Fibroblast of skin of scalp (primary cell): ENCODE data around the gene PIP4K2C.
"Not testable (repeated sequence)": the region's sequence is repeated elsewhere in the genome, so short reads cannot be mapped to it uniquely, and the experiment has no call there.

Source experiments
- DNase-seq: peaks from one replicate; pipeline ENCODE4 v3.0.0-alpha.2; 2013

The PIP4K2C gene

GRCh38 chr12:57638096-57638495 lies 47.1 kb downstream of the PIP4K2C start:
- DNase-seq: no peak

DNA sequence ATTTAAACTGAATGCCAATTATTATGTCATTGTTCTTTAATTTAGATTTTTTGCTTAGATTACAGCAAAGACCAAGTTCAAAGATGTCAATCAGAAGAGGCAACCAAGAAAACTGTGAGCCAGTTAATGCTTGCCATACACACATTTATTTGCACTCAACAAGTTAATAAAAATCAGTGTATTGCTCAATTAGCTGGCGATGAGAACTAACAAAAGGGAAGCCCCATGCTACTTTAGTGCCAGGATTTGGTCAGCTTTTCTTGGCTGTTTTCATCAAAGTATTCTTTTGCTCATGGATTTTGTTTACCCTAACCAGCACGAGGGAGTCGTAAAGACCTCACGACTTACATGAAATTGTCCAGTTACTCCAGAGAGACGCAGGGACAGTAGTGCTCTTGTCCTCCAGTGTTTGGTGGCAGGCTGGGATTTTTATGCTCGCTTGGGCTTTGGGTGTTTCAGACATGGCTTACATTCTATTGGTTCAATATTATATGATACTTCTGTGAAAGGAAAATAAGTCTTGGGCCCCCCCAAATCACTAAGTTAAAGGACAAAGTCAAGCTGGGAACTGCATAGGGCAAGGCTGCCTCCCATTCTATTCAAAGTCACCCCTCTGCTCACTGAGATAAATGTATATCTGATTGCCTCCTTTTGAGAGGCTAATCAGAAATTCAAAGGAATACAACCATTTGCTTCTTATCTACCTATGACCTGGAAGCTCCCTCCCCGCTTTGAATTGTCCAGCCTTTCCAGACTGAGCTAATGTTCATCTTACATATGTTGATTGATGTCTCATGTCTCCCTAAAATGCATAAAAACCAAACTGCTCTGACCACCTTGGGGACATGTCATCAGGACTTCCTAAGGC lies 49.4 kb downstream of the PIP4K2C start:
- no peak for DNase-seq

DNA sequence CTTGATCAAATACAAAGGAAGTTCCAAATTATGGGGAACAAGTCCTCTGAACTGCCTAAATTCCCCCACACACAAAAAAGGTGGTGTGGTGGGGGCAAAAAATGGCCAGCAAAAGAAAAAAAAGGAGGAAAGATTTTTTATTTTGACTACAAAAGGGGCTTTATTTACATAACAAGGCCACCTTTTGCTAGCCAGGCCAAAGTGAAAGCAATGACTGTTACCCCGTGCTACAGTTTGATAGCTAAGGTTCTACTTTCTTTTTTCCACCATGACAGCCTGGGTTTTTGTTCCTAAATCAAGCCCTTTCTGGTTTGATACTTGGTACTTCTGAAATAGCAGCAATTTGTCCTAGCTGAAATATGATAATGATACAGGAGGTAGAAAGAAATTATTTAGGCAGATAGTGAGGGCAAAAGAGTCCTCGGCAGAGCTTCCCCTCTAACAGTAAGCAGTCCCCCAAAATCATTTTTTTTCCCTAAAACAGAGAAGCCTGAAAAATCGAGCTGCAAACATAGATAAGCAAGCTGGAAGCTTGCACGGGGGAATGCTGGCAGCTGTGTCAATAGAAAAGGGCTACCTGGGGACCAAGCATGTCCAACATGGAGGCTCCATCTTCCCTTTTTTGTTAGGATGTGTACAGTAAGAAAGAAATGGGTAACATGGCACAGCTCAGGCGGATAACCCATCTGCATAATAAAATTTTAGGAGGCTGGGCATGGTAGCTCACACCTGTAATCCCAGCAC lies 50.9 kb downstream of the PIP4K2C start:
- no peak for DNase-seq

DNA sequence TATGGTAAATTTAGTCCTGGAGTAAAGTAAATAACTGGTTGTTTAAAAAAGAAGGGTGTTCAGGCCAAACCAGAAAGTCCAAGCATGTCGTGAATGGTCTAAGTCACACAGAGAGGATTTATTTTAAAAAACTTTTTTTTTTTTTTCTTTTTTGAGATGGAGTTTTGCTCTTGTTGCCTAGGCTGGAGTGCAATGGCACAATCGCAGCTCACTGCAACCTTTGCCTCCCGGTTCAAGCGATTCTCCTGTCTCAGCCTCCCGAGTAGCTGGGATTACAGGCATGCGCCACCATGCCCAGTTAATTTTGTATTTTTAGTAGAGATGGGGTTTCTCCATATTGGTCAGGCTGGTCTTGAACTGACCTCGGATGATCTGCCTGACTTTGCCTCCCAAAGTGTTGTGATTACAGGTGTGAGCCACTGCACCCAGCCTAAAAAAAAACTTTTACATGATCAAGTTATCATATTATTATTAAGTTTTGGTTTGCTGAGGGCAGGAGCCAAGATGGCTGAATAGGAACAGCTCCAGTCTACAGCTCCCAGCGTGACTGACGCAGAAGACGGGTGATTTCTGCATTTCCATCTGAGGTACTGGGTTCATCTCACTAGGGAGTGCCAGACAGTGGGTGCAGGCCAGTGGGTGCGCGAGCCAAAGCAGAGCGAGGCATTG lies 55.1 kb downstream of the PIP4K2C start:
- not testable (repeated sequence) for DNase-seq

- not testable (repeated sequence) for DNase-seq
These were observed 55.7 kb downstream of the PIP4K2C start for GRCh38 chr12:57646659-57647049.
